ENCODE results near the gene CRIM1. TPM values are rescaled to one million over a fixed set of nuclear protein-coding genes. Genes with fewer than 3 reads are reported as not detected.

The CRIM1 gene
- total RNA-seq, 6 experiments from 2014 or later: 731 to 946 (median 839) TPM

- H3K27ac Mint-ChIP-seq: peak overlapping the region; percentile 83
- no peaks in the 10 kb centered on the region for H3K9me3 Mint-ChIP-seq
- no peak for TF ChIP-seq CTCF (IDR thresholded peaks at IDR 0.05)
- H3K36me3 Mint-ChIP-seq (ENCODE audit: low read depth): peaks cover 35% of the 10 kb centered on the region
- H3K27me3 Mint-ChIP-seq (ENCODE audit: insufficient read depth): peaks cover 29% of the 10 kb centered on the region
- no peak for DNase-seq
- peaks cover 29% of the 10 kb centered on the region for H3K4me1 Mint-ChIP-seq (ENCODE audit: low read depth)
- H3K4me3 Mint-ChIP-seq: peak overlapping the region; percentile 55
Measured at GRCh38 chr2:36392571-36393255, 37.1 kb downstream of the CRIM1 start.

GRCh38 chr2:36393738-36394256 lies 38.2 kb downstream of the CRIM1 start:
- Mint-ChIP-seq H3K9me3 (no peaks in the 10 kb centered on the region), H3K4me1 (ENCODE audit: low read depth) (peaks cover 19% of the 10 kb centered on the region), H3K36me3 (ENCODE audit: low read depth) (peaks cover 32% of the 10 kb centered on the region), H3K27ac (peak overlapping the region; percentile 79), H3K4me3 (peak overlapping the region; percentile 7), H3K27me3 (ENCODE audit: insufficient read depth) (peaks cover 29% of the 10 kb centered on the region)
- no peak for DNase-seq
- TF ChIP-seq CTCF (IDR thresholded peaks at IDR 0.05): no peak

GRCh38 chr2:36394804-36395203 lies 39.2 kb downstream of the CRIM1 start:
- Mint-ChIP-seq H3K27me3 (ENCODE audit: insufficient read depth) (peaks cover 29% of the 10 kb centered on the region), H3K4me1 (ENCODE audit: low read depth) (peaks cover 9% of the 10 kb centered on the region), H3K9me3 (no peaks in the 10 kb centered on the region), H3K4me3 (peak overlapping the region; percentile 34), H3K27ac (peak overlapping the region; percentile 79), H3K36me3 (ENCODE audit: low read depth) (peaks cover 22% of the 10 kb centered on the region)
- no peak for DNase-seq
- no peak for TF ChIP-seq CTCF (IDR thresholded peaks at IDR 0.05)

GRCh38 chr2:36395866-36396265 lies 40.3 kb downstream of the CRIM1 start:
- Mint-ChIP-seq H3K9me3 (no peaks in the 10 kb centered on the region), H3K36me3 (ENCODE audit: low read depth) (peaks cover 14% of the 10 kb centered on the region), H3K4me1 (ENCODE audit: low read depth) (no peaks in the 10 kb centered on the region; the same call in 1 of the 2 replicates), H3K4me3 (peak overlapping the region; percentile 6; the same call in 1 of the 2 replicates), H3K27me3 (ENCODE audit: insufficient read depth) (peaks cover 26% of the 10 kb centered on the region), H3K27ac (peak overlapping the region; percentile 79)
- no peak for TF ChIP-seq CTCF (IDR thresholded peaks at IDR 0.05)
- no peak for DNase-seq

- Mint-ChIP-seq H3K4me3 (peak overlapping the region; percentile 44), H3K27me3 (ENCODE audit: insufficient read depth) (peaks cover 24% of the 10 kb centered on the region), H3K27ac (no peak overlapping the region; the same call in 1 of the 2 replicates), H3K4me1 (ENCODE audit: low read depth) (no peaks in the 10 kb centered on the region; the same call in 1 of the 2 replicates), H3K9me3 (no peaks in the 10 kb centered on the region), H3K36me3 (ENCODE audit: low read depth) (peaks cover 14% of the 10 kb centered on the region)
- DNase-seq: no peak
- TF ChIP-seq CTCF (IDR thresholded peaks at IDR 0.05): no peak
Measured at GRCh38 chr2:36396878-36397539, 41.4 kb downstream of the CRIM1 start.

Data from HFFc6 (cell line).